ENCODE measurements around the gene DSCAML1.

Gene DSCAML1

GRCh38 chr11:117701781-117702180, 95.2 kb downstream of the DSCAML1 start:
- no peaks in the 10 kb centered on the region for H3K9me3 ChIP-seq (ENCODE audit: insufficient read depth, low read length)
- H4K20me1 ChIP-seq (ENCODE audit: insufficient read depth, low read length) = no peaks in the 10 kb centered on the region
- no peak for TF ChIP-seq CTCF (IDR thresholded peaks at IDR 0.05; ENCODE audit: low read depth, low read length)
- no peak for TF ChIP-seq EZH2phosphoT487 (IDR thresholded peaks at IDR 0.05; ENCODE audit: low read depth)
- H2AFZ ChIP-seq (ENCODE audit: low read depth, low read length) = no peak overlapping the region
- H3K79me2 ChIP-seq (ENCODE audit: low read length) = no peaks in the 10 kb centered on the region
- H3K27ac ChIP-seq (ENCODE audit: low read length) = no peak overlapping the region
- H3K27me3 ChIP-seq (ENCODE audit: low read depth, low read length) = peaks cover 50% of the 10 kb centered on the region
- no peaks in the 10 kb centered on the region for H3K36me3 ChIP-seq (replicated peaks; ENCODE audit: low read depth, low read length)
- no peak overlapping the region for H3K9ac ChIP-seq (ENCODE audit: low read length)
- no peaks in the 10 kb centered on the region for H3K4me1 ChIP-seq (ENCODE audit: low read length)
- no peak overlapping the region for H3K4me2 ChIP-seq (ENCODE audit: low read length)
- no peak overlapping the region for H3K4me3 ChIP-seq (ENCODE audit: low read length)

GRCh38 chr11:117700551-117700950, 96.5 kb downstream of the DSCAML1 start:
- Histone ChIP-seq H2AFZ (ENCODE audit: low read depth, low read length) (no peak overlapping the region), H3K27me3 (ENCODE audit: low read depth, low read length) (peaks cover 48% of the 10 kb centered on the region)
- TF ChIP-seq EZH2phosphoT487 (IDR thresholded peaks at IDR 0.05; ENCODE audit: low read depth) = no peak
- TF ChIP-seq CTCF (IDR thresholded peaks at IDR 0.05; ENCODE audit: low read depth, low read length) = no peak

GRCh38 chr11:117697319-117697718, 99.7 kb downstream of the DSCAML1 start:
- TF ChIP-seq CTCF (IDR thresholded peaks at IDR 0.05; ENCODE audit: low read depth, low read length) (no peak), EZH2phosphoT487 (IDR thresholded peaks at IDR 0.05; ENCODE audit: low read depth) (no peak)
- H3K9ac ChIP-seq (ENCODE audit: low read length) = no peak overlapping the region
- no peak overlapping the region for H3K4me3 ChIP-seq (ENCODE audit: low read length)
- no peaks in the 10 kb centered on the region for H3K9me3 ChIP-seq (ENCODE audit: insufficient read depth, low read length)
- H3K27me3 ChIP-seq (ENCODE audit: low read depth, low read length) = peaks cover 42% of the 10 kb centered on the region
- H3K27ac ChIP-seq (ENCODE audit: low read length) = no peak overlapping the region
- no peaks in the 10 kb centered on the region for H3K36me3 ChIP-seq (replicated peaks; ENCODE audit: low read depth, low read length)
- H4K20me1 ChIP-seq (ENCODE audit: insufficient read depth, low read length) = no peaks in the 10 kb centered on the region
- H3K79me2 ChIP-seq (ENCODE audit: low read length) = no peaks in the 10 kb centered on the region
- H2AFZ ChIP-seq (ENCODE audit: low read depth, low read length) = no peak overlapping the region
- no peaks in the 10 kb centered on the region for H3K4me1 ChIP-seq (ENCODE audit: low read length)
- H3K4me2 ChIP-seq (ENCODE audit: low read length) = no peak overlapping the region

More at GRCh38 chr11:117700551-117700950, 96.5 kb downstream of the DSCAML1 start:
- Histone ChIP-seq H3K9me3 (ENCODE audit: insufficient read depth, low read length) (no peaks in the 10 kb centered on the region), H3K4me3 (ENCODE audit: low read length) (no peak overlapping the region), H3K4me2 (ENCODE audit: low read length) (no peak overlapping the region), H3K9ac (ENCODE audit: low read length) (no peak overlapping the region), H3K27ac (ENCODE audit: low read length) (no peak overlapping the region), H3K36me3 (replicated peaks; ENCODE audit: low read depth, low read length) (no peaks in the 10 kb centered on the region), H3K4me1 (ENCODE audit: low read length) (no peaks in the 10 kb centered on the region), H3K79me2 (ENCODE audit: low read length) (no peaks in the 10 kb centered on the region), H4K20me1 (ENCODE audit: insufficient read depth, low read length) (no peaks in the 10 kb centered on the region)

GRCh38 chr11:117696540-117696939, 100.5 kb downstream of the DSCAML1 start:
- H3K4me2 ChIP-seq (ENCODE audit: low read length) = no peak overlapping the region
- H3K4me3 ChIP-seq (ENCODE audit: low read length) = no peak overlapping the region
- H3K27ac ChIP-seq (ENCODE audit: low read length) = no peak overlapping the region
- H2AFZ ChIP-seq (ENCODE audit: low read depth, low read length) = no peak overlapping the region
- no peaks in the 10 kb centered on the region for H3K9me3 ChIP-seq (ENCODE audit: insufficient read depth, low read length)
- H3K9ac ChIP-seq (ENCODE audit: low read length) = no peak overlapping the region
- TF ChIP-seq EZH2phosphoT487 (IDR thresholded peaks at IDR 0.05; ENCODE audit: low read depth) (no peak), CTCF (IDR thresholded peaks at IDR 0.05; ENCODE audit: low read depth, low read length) (no peak)
- H3K36me3 ChIP-seq (replicated peaks; ENCODE audit: low read depth, low read length) = no peaks in the 10 kb centered on the region
- H4K20me1 ChIP-seq (ENCODE audit: insufficient read depth, low read length) = no peaks in the 10 kb centered on the region
- peaks cover 37% of the 10 kb centered on the region for H3K27me3 ChIP-seq (ENCODE audit: low read depth, low read length)
- H3K4me1 ChIP-seq (ENCODE audit: low read length) = no peaks in the 10 kb centered on the region; the same call in 1 of the 2 replicates
- no peaks in the 10 kb centered on the region for H3K79me2 ChIP-seq (ENCODE audit: low read length)
